ENCODE data around the gene RNASE12.
"Not testable (repeated sequence)": the region's sequence is repeated elsewhere in the genome, so short reads cannot be mapped to it uniquely, and the experiment has no call there.

Gene RNASE12

GRCh38 chr14:20569066-20569465, 22.1 kb downstream of the RNASE12 start:
- no peak overlapping the region for H3K27ac ChIP-seq
- no peak for TF ChIP-seq CTCF (conservative IDR thresholded peaks at IDR 0.05)
- no peak for TF ChIP-seq ZFX (IDR thresholded peaks at IDR 0.05)

DNA sequence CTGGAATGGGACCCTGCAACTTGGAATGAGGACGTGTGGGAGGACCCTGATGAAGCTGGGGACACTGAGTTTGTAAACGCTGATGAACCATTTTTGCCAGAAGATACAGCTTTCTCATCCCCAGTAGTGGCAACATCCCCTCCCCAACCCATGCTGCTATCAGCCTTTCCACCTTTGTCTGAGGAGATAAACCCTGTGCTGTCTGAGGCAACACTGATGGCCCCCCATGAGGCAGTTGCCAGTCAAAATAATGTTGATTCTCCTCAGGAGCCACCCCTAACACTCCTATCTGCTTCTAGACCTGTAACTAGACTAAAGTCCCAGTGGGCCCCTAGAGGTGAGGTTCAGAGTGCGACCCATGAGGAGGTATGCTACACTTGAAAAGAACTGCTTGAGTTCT, 22.8 kb downstream of the RNASE12 start:
- no peak overlapping the region for H3K27ac ChIP-seq
- no peak for TF ChIP-seq ZFX (IDR thresholded peaks at IDR 0.05)
- no peak for TF ChIP-seq CTCF (conservative IDR thresholded peaks at IDR 0.05)

- not testable (repeated sequence) for H3K27ac ChIP-seq
Observed at GRCh38 chr14:20567199-20567598, 24.0 kb downstream of the RNASE12 start.

DNA sequence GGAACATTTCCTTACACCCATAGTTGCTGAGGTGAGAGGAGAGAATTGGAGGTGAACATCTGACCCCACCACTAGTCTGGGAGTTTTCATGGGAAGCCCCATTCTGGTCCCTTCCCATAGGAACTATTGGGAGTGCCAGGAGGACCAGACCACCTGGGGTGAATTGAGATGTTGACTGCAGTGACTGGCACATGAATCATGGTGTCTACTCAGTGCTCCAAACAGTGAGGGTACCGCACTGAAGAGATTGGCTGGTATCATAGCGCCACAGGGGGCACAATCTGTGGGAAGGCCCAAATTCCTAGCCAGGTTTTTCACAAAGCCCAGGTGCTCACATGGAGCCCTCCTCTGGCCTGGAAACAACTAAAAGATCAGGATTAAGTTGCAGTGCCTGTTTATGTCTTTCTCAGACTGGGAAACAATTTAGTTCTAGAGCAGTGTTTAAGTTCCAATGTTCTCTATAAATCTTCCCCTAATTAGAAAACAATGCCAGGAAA, 26.6 kb downstream of the RNASE12 start:
- no peak overlapping the region for H3K27ac ChIP-seq
- TF ChIP-seq ZFX (IDR thresholded peaks at IDR 0.05) (no peak), CTCF (conservative IDR thresholded peaks at IDR 0.05) (no peak)

GRCh38 chr14:20563971-20564370, 27.2 kb downstream of the RNASE12 start:
- TF ChIP-seq ZFX (IDR thresholded peaks at IDR 0.05), result no peak
- TF ChIP-seq CTCF (conservative IDR thresholded peaks at IDR 0.05), result no peak
- H3K27ac ChIP-seq, result no peak overlapping the region

- H3K27ac ChIP-seq, result no peak within 1 kb of the TSS
- no peak for TF ChIP-seq CTCF (conservative IDR thresholded peaks at IDR 0.05)
- TF ChIP-seq ZFX (IDR thresholded peaks at IDR 0.05), result no peak
Observed at GRCh38 chr14:20560961-20561360, 30.2 kb downstream of the RNASE12 start, which contains the start of gene RNASE9. TSS of gene RNASE9 (minus strand) at chr14:20561047.

DNA sequence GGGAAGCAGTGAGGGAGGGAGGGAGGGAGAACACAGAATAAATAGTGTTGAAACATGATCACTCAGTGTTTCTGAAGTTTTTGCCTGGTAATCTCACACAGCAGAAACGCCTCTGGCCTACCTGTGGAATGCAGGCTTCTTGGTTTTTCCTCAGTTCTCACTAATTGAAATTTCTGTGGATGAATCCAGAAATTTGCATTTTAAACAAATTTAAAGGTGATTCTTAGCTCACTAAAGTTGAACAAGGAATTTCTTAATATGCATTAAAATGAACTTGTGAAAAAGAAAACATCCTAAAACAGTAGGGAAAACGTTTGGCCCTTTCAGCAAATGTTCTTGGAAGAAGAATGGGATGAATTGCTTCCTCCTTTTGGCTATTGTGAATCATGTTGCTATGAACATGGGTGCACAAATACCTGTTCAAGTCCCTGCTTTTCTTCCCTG, 31.7 kb downstream of the RNASE12 start:
- no peak overlapping the region for H3K27ac ChIP-seq
- TF ChIP-seq ZFX (IDR thresholded peaks at IDR 0.05), result no peak
- no peak for TF ChIP-seq CTCF (conservative IDR thresholded peaks at IDR 0.05)

DNA sequence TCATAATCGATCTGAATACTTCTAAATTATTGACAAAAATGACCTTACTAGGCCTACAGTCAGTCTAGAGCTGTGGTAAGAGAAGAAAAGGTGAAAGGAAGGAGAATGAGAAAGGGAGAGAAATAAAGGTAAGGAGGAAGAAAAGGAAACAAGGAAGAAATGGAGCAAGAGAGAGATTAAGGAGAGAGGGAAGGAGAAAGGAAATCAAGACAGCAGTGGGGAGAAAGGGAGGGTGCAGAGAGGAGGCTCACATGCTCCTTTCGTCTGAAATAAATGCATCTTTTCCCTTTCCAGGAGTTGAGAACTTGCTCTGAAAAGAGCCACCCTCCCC, 34.0 kb downstream of the RNASE12 start:
- H3K27ac ChIP-seq, result no peak overlapping the region
- TF ChIP-seq CTCF (conservative IDR thresholded peaks at IDR 0.05) (no peak), ZFX (IDR thresholded peaks at IDR 0.05) (no peak)
